Activated naive CD4-positive, alpha-beta T cell treated with anti-CD3 and anti-CD28 coated beads, Interleukin-2, amount 50 U/mL, for 24 hours (primary cell): ENCODE results near the gene STXBP4.

Experiments used
- H3K27ac Mint-ChIP-seq: one replicate; pipeline ENCODE4 v1.8.0; 2021; ENCODE audit warnings: mild to moderate bottlenecking, mixed read lengths
- H3K27me3 Mint-ChIP-seq: one replicate; pipeline ENCODE4 v1.8.0; 2021; ENCODE audit warnings: mixed read lengths
- H3K36me3 Mint-ChIP-seq: one replicate; pipeline ENCODE4 v1.8.0; 2021; ENCODE audit warnings: mixed read lengths
- H3K4me1 Mint-ChIP-seq: one replicate; pipeline ENCODE4 v1.8.0; 2021; ENCODE audit warnings: mixed read lengths
- H3K4me3 Mint-ChIP-seq: one replicate; pipeline ENCODE4 v1.8.0; 2021; ENCODE audit warnings: mild to moderate bottlenecking, mixed read lengths
- H3K9me3 Mint-ChIP-seq: one replicate; pipeline ENCODE4 v1.8.0; 2021; ENCODE audit warnings: mixed read lengths

STXBP4 gene

GRCh38 chr17:55159251-55159650 is 190.7 kb downstream of the STXBP4 start:
- H3K27ac Mint-ChIP-seq: no peak overlapping the region
- H3K4me3 Mint-ChIP-seq: no peak overlapping the region
- H3K4me1 Mint-ChIP-seq: no peaks in the 10 kb centered on the region
- H3K27me3 Mint-ChIP-seq: no peaks in the 10 kb centered on the region
- H3K36me3 Mint-ChIP-seq: peaks cover 5% of the 10 kb centered on the region
- H3K9me3 Mint-ChIP-seq: no peaks in the 10 kb centered on the region

GRCh38 chr17:55160501-55160900 is 191.9 kb downstream of the STXBP4 start:
- H3K9me3 Mint-ChIP-seq: no peaks in the 10 kb centered on the region
- no peak overlapping the region for H3K4me3 Mint-ChIP-seq
- H3K4me1 Mint-ChIP-seq: no peaks in the 10 kb centered on the region
- no peaks in the 10 kb centered on the region for H3K27me3 Mint-ChIP-seq
- no peak overlapping the region for H3K27ac Mint-ChIP-seq
- H3K36me3 Mint-ChIP-seq: peaks cover 5% of the 10 kb centered on the region

GRCh38 chr17:55161935-55162555 is 193.5 kb downstream of the STXBP4 start:
- no peaks in the 10 kb centered on the region for H3K27me3 Mint-ChIP-seq
- H3K4me3 Mint-ChIP-seq: no peak overlapping the region
- peaks cover 9% of the 10 kb centered on the region for H3K36me3 Mint-ChIP-seq

GRCh38 chr17:55162556-55162946 is 194.0 kb downstream of the STXBP4 start:
- H3K36me3 Mint-ChIP-seq: peaks cover 10% of the 10 kb centered on the region
- no peaks in the 10 kb centered on the region for H3K27me3 Mint-ChIP-seq
- no peaks in the 10 kb centered on the region for H3K4me1 Mint-ChIP-seq
- H3K27ac Mint-ChIP-seq: no peak overlapping the region
- no peaks in the 10 kb centered on the region for H3K9me3 Mint-ChIP-seq
- H3K4me3 Mint-ChIP-seq: no peak overlapping the region

More at GRCh38 chr17:55161935-55162555, 193.5 kb downstream of the STXBP4 start:
- no peaks in the 10 kb centered on the region for H3K9me3 Mint-ChIP-seq
- H3K4me1 Mint-ChIP-seq: no peaks in the 10 kb centered on the region
- H3K27ac Mint-ChIP-seq: no peak overlapping the region

- Mint-ChIP-seq H3K4me1 (no peaks in the 10 kb centered on the region), H3K9me3 (no peaks in the 10 kb centered on the region), H3K27me3 (no peaks in the 10 kb centered on the region), H3K4me3 (no peak overlapping the region), H3K27ac (no peak overlapping the region), H3K36me3 (peaks cover 12% of the 10 kb centered on the region)
These were observed 194.8 kb downstream of the STXBP4 start for GRCh38 chr17:55163408-55163807.

- no peak overlapping the region for H3K27ac Mint-ChIP-seq
- H3K27me3 Mint-ChIP-seq: no peaks in the 10 kb centered on the region
- H3K4me3 Mint-ChIP-seq: no peak overlapping the region
- no peaks in the 10 kb centered on the region for H3K4me1 Mint-ChIP-seq
- H3K9me3 Mint-ChIP-seq: no peaks in the 10 kb centered on the region
- peaks cover 9% of the 10 kb centered on the region for H3K36me3 Mint-ChIP-seq
These were observed 197.9 kb downstream of the STXBP4 start for GRCh38 chr17:55166506-55166905.

GRCh38 chr17:55167024-55167725 is 198.6 kb downstream of the STXBP4 start:
- Mint-ChIP-seq H3K9me3 (no peaks in the 10 kb centered on the region), H3K4me3 (no peak overlapping the region), H3K4me1 (no peaks in the 10 kb centered on the region), H3K36me3 (peaks cover 9% of the 10 kb centered on the region), H3K27me3 (no peaks in the 10 kb centered on the region), H3K27ac (no peak overlapping the region)

GRCh38 chr17:55168958-55169687 is 200.6 kb downstream of the STXBP4 start:
- peaks cover 12% of the 10 kb centered on the region for H3K36me3 Mint-ChIP-seq
- no peaks in the 10 kb centered on the region for H3K27me3 Mint-ChIP-seq
- H3K4me1 Mint-ChIP-seq: no peaks in the 10 kb centered on the region
- no peak overlapping the region for H3K27ac Mint-ChIP-seq
- peaks cover 11% of the 10 kb centered on the region for H3K9me3 Mint-ChIP-seq
- no peak overlapping the region for H3K4me3 Mint-ChIP-seq

- H3K36me3 Mint-ChIP-seq: peaks cover 10% of the 10 kb centered on the region
- H3K27ac Mint-ChIP-seq: no peak overlapping the region
- no peak overlapping the region for H3K4me3 Mint-ChIP-seq
- H3K27me3 Mint-ChIP-seq: no peaks in the 10 kb centered on the region
- no peaks in the 10 kb centered on the region for H3K4me1 Mint-ChIP-seq
- H3K9me3 Mint-ChIP-seq: peaks cover 11% of the 10 kb centered on the region
These were observed 203.2 kb downstream of the STXBP4 start for GRCh38 chr17:55171634-55172328.

- Mint-ChIP-seq H3K27ac (no peak overlapping the region), H3K9me3 (peaks cover 11% of the 10 kb centered on the region), H3K4me1 (no peaks in the 10 kb centered on the region), H3K36me3 (peaks cover 9% of the 10 kb centered on the region), H3K27me3 (no peaks in the 10 kb centered on the region), H3K4me3 (no peak overlapping the region)
These were observed 204.0 kb downstream of the STXBP4 start for GRCh38 chr17:55172612-55173011.

GRCh38 chr17:55174133-55174532 is 205.6 kb downstream of the STXBP4 start:
- Mint-ChIP-seq H3K9me3 (peaks cover 11% of the 10 kb centered on the region), H3K27ac (no peak overlapping the region), H3K27me3 (no peaks in the 10 kb centered on the region), H3K4me3 (no peak overlapping the region), H3K4me1 (no peaks in the 10 kb centered on the region), H3K36me3 (peaks cover 10% of the 10 kb centered on the region)

- H3K4me3 Mint-ChIP-seq: no peak overlapping the region
- no peaks in the 10 kb centered on the region for H3K4me1 Mint-ChIP-seq
- H3K27ac Mint-ChIP-seq: no peak overlapping the region
- no peaks in the 10 kb centered on the region for H3K27me3 Mint-ChIP-seq
- H3K36me3 Mint-ChIP-seq: peaks cover 11% of the 10 kb centered on the region
- peaks cover 11% of the 10 kb centered on the region for H3K9me3 Mint-ChIP-seq
These were observed 207.3 kb downstream of the STXBP4 start for GRCh38 chr17:55175788-55176427.

GRCh38 chr17:55177159-55177854 is 208.7 kb downstream of the STXBP4 start:
- Mint-ChIP-seq H3K27me3 (no peaks in the 10 kb centered on the region), H3K27ac (no peak overlapping the region), H3K4me1 (no peaks in the 10 kb centered on the region), H3K36me3 (peaks cover 14% of the 10 kb centered on the region), H3K4me3 (no peak overlapping the region), H3K9me3 (peaks cover 21% of the 10 kb centered on the region)

GRCh38 chr17:55177855-55178217 is 209.3 kb downstream of the STXBP4 start:
- Mint-ChIP-seq H3K4me1 (no peaks in the 10 kb centered on the region), H3K27ac (no peak overlapping the region), H3K4me3 (no peak overlapping the region), H3K27me3 (no peaks in the 10 kb centered on the region), H3K36me3 (peaks cover 14% of the 10 kb centered on the region), H3K9me3 (peaks cover 22% of the 10 kb centered on the region)
